HTERT RPE-1 (cell line): ENCODE data around the gene LMAN2.

Source experiments
- in situ Hi-C: fragments of 300-500 bp; cut with MboI; formaldehyde crosslinking; loops from 4 replicates; pipeline ENCODE4 v1.14.3; 2020; ENCODE audit warnings: low sequenced_read_pairs

LMAN2 gene

DNA sequence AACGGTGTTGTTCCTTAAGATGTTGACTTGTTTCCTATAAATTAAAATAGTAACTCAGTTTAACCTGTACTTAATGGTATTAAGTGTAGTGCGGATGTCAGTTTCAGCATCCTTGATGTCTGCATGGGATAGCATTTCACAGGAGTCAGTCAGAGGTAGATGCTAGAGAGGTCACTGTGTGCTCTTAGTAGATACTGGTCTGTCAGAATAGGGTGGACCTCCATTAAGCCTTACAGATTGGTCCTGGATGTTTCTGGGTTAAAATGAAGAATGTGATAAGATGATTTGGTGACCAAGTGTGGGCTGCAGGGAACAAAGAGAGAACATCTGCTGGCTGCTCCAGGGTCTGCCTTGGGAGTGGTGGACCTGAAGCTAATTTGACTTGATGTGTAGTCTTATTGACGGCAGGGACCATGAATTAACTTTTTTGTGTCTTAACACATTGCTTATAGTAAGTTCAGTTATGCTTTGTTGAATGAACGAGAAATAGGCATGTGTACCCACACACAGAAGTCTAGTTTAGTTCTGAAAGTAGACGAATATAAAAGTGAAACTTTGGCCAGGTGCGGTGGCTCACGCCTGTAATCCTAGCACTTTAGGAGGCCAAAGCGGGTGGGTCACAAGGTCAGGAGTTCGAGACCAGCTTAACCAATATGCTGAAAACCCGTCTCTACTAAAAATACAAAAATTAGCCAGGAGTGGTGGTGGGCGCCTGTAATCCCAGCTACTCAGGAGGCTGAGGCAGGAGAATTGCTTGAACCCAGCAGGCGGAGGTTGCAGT lies 60.5 kb downstream of the LMAN2 start:
- in situ Hi-C loops, result no loop called here

- in situ Hi-C loops, result no loop called here
Observed at GRCh38 chr5:177288191-177288590, 63.3 kb downstream of the LMAN2 start.
